HepG2 (cell line): ENCODE data around the gene RNASE7. TPM values are rescaled to one million over a fixed set of nuclear protein-coding genes. Genes with fewer than 3 reads are reported as not detected.

Experiments used
- NFE2 ChIP-seq: sonication (generic); formaldehyde crosslinking; IDR thresholded peaks from 2 replicates; pipeline ENCODE4 v1.4.0; 2020; ENCODE audit warnings: missing genetic modification reagents
- NR2F1 ChIP-seq, 2 experiments: fragments of 450-650 bp in 1 of 2; formaldehyde crosslinking in 1 of 2; IDR thresholded peaks; 2 replicates each; pipeline versions ENCODE4 v1.5.0 to v1.6.1; 2016 to 2020; ENCODE audit warnings: mild to moderate bottlenecking in 1 of 2, missing compliant biosample characterization in 1 of 2, missing genetic modification reagents in 1 of 2, moderate library complexity in 1 of 2
- SIN3B ChIP-seq: fragments of 150-350 bp; IDR thresholded peaks from 2 replicates; pipeline ENCODE4 v1.6.1; 2014; ENCODE audit warnings: low read length
- SOX5 ChIP-seq: IDR thresholded peaks from 2 replicates; pipeline ENCODE4 v1.6.1; 2016; ENCODE audit warnings: borderline replicate concordance
- TBP ChIP-seq: sonication (generic); formaldehyde crosslinking; IDR thresholded peaks from 2 replicates; pipeline ENCODE4 v1.5.0; 2020; ENCODE audit warnings: missing genetic modification reagents
- ZNF468 ChIP-seq: sonication (generic); formaldehyde crosslinking; IDR thresholded peaks from 2 replicates; pipeline ENCODE4 v1.8.0; 2022; ENCODE audit warnings: mild to moderate bottlenecking, moderate library complexity, missing genetic modification reagents
- polyA plus RNA-seq, 8 experiments: library from polyadenylated mRNA; depleted of rRNA in 3 of 8; stranded (reverse) in 7 of 8; unstranded in 1 of 8; fragments of >200 nt; fragmentation: Illumina TruSeq in 4 of 8; extraction: Trizol in 4 of 8; gene quantifications; 2 replicates each; pipeline versions ENCODE4 v1.2.1 to v1.2.3, GENCODE V29; 2011 to 2016; ENCODE audit warnings: low read depth in 4 of 8, missing spikeins in 1 of 8, mixed read lengths in 1 of 8; ENCODE audit not compliant: insufficient read depth in 1 of 8
- total RNA-seq, 5 experiments: library from RNA; depleted of rRNA; stranded (reverse); fragments of >200 nt; fragmentation: Illumina TruSeq; extraction: Trizol; gene quantifications; 2 replicates each; pipeline ENCODE4 v1.2.3, GENCODE V29; 2016; ENCODE audit warnings: low read depth in 1 of 5
- TF ChIP-seq, protein P1 (sequence below): sonication (generic); formaldehyde crosslinking; IDR thresholded peaks from 2 replicates; pipeline ENCODE4 v1.5.0; 2020; ENCODE audit warnings: mild to moderate bottlenecking, missing genetic modification reagents, borderline replicate concordance
- TF ChIP-seq, protein P2 (sequence below): sonication (generic); formaldehyde crosslinking; IDR thresholded peaks from 2 replicates; pipeline ENCODE4 v1.9.0; 2022; ENCODE audit warnings: missing genetic modification reagents, mild to moderate bottlenecking, borderline replicate concordance
- TF ChIP-seq, protein P3 (sequence below), 2 experiments: fragments of 450-650 bp in 1 of 2; sonication (generic) in 1 of 2; formaldehyde crosslinking in 1 of 2; IDR thresholded peaks; 2 replicates each; pipeline versions ENCODE4 v1.6.1 to v1.8.0; 2016 to 2022; ENCODE audit warnings: antibody characterized with exemption in 1 of 2, mild to moderate bottlenecking in 1 of 2, missing genetic modification reagents in 1 of 2

Gene RNASE7
- total and polyA plus RNA-seq, 2 of the 13 experiments (the other 11 are each of a cell fraction or from before 2014, with no cell fraction given) = 0.04 TPM; not detected in 1

DNA sequence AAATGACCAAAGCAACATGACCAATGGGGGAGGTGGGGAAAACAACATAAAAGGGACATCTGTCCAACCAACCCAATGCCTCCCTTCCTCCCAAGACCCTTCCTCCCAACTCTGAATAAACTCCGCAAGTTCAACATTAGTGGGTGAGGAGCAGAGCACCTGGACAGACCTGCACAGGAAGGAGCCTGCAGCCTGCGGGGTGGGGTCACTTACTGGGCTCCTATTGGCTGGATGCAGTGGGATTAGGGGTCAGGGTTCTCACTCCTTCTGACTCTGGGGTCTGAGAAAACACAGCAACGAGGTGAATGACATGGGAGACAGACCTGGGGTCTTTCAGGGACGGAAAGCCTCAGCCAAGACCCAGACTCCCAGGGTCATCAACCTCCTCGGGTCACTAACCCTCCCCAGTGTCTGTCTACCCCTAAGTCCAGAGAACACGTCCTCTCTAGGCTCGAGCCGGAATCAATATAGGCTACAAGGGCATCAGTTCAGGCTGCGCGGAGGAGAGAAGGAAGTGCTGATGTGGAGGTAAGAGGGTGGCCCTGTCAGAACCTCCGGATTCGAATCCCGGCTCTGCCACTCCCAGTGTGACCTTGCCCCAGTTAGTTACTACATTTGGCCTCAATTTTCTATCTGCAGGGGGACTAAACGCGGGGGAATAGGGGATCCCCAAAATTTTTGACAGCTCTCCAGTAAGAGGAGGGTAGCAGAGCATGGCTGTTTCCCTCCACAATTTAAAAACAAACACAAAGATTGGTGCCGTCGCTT is 18.2 kb upstream of the RNASE7 start (continued):
- TF ChIP-seq, protein P1, sequence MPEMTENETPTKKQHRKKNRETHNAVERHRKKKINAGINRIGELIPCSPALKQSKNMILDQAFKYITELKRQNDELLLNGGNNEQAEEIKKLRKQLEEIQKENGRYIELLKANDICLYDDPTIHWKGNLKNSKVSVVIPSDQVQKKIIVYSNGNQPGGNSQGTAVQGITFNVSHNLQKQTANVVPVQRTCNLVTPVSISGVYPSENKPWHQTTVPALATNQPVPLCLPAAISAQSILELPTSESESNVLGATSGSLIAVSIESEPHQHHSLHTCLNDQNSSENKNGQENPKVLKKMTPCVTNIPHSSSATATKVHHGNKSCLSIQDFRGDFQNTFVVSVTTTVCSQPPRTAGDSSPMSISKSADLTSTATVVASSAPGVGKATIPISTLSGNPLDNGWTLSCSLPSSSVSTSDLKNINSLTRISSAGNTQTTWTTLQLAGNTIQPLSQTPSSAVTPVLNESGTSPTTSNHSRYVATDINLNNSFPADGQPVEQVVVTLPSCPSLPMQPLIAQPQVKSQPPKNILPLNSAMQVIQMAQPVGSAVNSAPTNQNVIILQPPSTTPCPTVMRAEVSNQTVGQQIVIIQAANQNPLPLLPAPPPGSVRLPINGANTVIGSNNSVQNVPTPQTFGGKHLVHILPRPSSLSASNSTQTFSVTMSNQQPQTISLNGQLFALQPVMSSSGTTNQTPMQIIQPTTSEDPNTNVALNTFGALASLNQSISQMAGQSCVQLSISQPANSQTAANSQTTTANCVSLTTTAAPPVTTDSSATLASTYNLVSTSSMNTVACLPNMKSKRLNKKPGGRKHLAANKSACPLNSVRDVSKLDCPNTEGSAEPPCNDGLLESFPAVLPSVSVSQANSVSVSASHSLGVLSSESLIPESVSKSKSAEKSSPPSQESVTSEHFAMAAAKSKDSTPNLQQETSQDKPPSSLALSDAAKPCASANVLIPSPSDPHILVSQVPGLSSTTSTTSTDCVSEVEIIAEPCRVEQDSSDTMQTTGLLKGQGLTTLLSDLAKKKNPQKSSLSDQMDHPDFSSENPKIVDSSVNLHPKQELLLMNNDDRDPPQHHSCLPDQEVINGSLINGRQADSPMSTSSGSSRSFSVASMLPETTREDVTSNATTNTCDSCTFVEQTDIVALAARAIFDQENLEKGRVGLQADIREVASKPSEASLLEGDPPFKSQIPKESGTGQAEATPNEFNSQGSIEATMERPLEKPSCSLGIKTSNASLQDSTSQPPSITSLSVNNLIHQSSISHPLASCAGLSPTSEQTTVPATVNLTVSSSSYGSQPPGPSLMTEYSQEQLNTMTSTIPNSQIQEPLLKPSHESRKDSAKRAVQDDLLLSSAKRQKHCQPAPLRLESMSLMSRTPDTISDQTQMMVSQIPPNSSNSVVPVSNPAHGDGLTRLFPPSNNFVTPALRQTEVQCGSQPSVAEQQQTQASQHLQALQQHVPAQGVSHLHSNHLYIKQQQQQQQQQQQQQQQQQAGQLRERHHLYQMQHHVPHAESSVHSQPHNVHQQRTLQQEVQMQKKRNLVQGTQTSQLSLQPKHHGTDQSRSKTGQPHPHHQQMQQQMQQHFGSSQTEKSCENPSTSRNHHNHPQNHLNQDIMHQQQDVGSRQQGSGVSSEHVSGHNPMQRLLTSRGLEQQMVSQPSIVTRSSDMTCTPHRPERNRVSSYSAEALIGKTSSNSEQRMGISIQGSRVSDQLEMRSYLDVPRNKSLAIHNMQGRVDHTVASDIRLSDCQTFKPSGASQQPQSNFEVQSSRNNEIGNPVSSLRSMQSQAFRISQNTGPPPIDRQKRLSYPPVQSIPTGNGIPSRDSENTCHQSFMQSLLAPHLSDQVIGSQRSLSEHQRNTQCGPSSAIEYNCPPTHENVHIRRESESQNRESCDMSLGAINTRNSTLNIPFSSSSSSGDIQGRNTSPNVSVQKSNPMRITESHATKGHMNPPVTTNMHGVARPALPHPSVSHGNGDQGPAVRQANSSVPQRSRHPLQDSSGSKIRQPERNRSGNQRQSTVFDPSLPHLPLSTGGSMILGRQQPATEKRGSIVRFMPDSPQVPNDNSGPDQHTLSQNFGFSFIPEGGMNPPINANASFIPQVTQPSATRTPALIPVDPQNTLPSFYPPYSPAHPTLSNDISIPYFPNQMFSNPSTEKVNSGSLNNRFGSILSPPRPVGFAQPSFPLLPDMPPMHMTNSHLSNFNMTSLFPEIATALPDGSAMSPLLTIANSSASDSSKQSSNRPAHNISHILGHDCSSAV (CRISPR knock-in tag) = no peak
- no peak for TF ChIP-seq ZNF468 (CRISPR knock-in tag)
- TF ChIP-seq SOX5 = no peak
- TF ChIP-seq, protein P2, sequence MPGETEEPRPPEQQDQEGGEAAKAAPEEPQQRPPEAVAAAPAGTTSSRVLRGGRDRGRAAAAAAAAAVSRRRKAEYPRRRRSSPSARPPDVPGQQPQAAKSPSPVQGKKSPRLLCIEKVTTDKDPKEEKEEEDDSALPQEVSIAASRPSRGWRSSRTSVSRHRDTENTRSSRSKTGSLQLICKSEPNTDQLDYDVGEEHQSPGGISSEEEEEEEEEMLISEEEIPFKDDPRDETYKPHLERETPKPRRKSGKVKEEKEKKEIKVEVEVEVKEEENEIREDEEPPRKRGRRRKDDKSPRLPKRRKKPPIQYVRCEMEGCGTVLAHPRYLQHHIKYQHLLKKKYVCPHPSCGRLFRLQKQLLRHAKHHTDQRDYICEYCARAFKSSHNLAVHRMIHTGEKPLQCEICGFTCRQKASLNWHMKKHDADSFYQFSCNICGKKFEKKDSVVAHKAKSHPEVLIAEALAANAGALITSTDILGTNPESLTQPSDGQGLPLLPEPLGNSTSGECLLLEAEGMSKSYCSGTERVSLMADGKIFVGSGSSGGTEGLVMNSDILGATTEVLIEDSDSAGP (CRISPR knock-in tag) = no peak
- TF ChIP-seq, protein P3, sequence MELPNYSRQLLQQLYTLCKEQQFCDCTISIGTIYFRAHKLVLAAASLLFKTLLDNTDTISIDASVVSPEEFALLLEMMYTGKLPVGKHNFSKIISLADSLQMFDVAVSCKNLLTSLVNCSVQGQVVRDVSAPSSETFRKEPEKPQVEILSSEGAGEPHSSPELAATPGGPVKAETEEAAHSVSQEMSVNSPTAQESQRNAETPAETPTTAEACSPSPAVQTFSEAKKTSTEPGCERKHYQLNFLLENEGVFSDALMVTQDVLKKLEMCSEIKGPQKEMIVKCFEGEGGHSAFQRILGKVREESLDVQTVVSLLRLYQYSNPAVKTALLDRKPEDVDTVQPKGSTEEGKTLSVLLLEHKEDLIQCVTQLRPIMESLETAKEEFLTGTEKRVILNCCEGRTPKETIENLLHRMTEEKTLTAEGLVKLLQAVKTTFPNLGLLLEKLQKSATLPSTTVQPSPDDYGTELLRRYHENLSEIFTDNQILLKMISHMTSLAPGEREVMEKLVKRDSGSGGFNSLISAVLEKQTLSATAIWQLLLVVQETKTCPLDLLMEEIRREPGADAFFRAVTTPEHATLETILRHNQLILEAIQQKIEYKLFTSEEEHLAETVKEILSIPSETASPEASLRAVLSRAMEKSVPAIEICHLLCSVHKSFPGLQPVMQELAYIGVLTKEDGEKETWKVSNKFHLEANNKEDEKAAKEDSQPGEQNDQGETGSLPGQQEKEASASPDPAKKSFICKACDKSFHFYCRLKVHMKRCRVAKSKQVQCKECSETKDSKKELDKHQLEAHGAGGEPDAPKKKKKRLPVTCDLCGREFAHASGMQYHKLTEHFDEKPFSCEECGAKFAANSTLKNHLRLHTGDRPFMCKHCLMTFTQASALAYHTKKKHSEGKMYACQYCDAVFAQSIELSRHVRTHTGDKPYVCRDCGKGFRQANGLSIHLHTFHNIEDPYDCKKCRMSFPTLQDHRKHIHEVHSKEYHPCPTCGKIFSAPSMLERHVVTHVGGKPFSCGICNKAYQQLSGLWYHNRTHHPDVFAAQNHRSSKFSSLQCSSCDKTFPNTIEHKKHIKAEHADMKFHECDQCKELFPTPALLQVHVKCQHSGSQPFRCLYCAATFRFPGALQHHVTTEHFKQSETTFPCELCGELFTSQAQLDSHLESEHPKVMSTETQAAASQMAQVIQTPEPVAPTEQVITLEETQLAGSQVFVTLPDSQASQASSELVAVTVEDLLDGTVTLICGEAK (IDR thresholded peaks at IDR 0.05) = no peak
- TF ChIP-seq, protein P3 (CRISPR knock-in tag; IDR thresholded peaks at IDR 0.05) = no peak
- no peak for TF ChIP-seq TBP (CRISPR knock-in tag)
- no peak for TF ChIP-seq SIN3B
- TF ChIP-seq NR2F1 (CRISPR knock-in tag; IDR thresholded peaks at IDR 0.05) = peak; percentile 36 to 67; a peak in 2 of 4 replicates
- no peak for TF ChIP-seq NFE2 (CRISPR knock-in tag)
